Hair follicle dermal papilla cell (primary cell): ENCODE measurements around the gene FAM181A. TPM values are rescaled to one million over a fixed set of nuclear protein-coding genes. Genes with fewer than 3 reads are reported as not detected.

Experiments
- small RNA-seq: library from RNA; depleted of rRNA; stranded (forward); fragments of <200 nt; gene quantifications from one replicate; pipeline ENCODE3, GENCODE V24; 2012
- total RNA-seq: library from RNA; depleted of rRNA; stranded (reverse); fragments of >200 nt; gene quantifications from 2 replicates; pipeline ENCODE4 v1.2.3, GENCODE V29; 2012

FAM181A gene
- not detected in 2 replicates for total RNA-seq

GRCh38 chr14:93926873-93927799 is at the start of gene FAM181A:
Gene FAM181A, plus strand, starts transcription at chr14:93927344. Its CDS starts 942 bp downstream, at chr14:93928286.

GRCh38 chr14:93976477-93977057 is 49.4 kb downstream of the FAM181A start, which contains the start of gene ASB2:
Gene ASB2, minus strand, starts transcription at chr14:93976570. Its CDS starts 12,031 bp downstream, at chr14:93964539.

Small RNAs within 50 kb of the gene (small RNA-seq; reads per million reads assigned to genes)
- gene MIR4506 = not detected

Other genes with a start within 250 kb of the FAM181A start
- not detected in 2 replicates for gene PRIMA1, start 138.9 kb upstream of the FAM181A start, total RNA-seq
- 0.16 TPM in 1 of 2 replicates, not detected in the other for gene ASB2, start 49.2 kb downstream of the FAM181A start, total RNA-seq
- gene CCDC197, start 70.0 kb downstream of the FAM181A start, total RNA-seq = not detected in 2 replicates
- gene OTUB2, start 99.0 kb downstream of the FAM181A start, total RNA-seq = 1.9 and 2.2 TPM in 2 replicates
- 150 and 158 TPM in 2 replicates for gene DDX24, start 153.9 kb downstream of the FAM181A start, total RNA-seq
- gene IFI27L1, start 154.0 kb downstream of the FAM181A start, total RNA-seq = 9.7 and 16.2 TPM in 2 replicates
- 82.3 and 282 TPM in 2 replicates for gene IFI27, start 183.4 kb downstream of the FAM181A start, total RNA-seq
- 63.4 and 77.8 TPM in 2 replicates for gene IFI27L2, start 202.3 kb downstream of the FAM181A start, total RNA-seq
- gene PPP4R4, start 247.0 kb downstream of the FAM181A start, total RNA-seq = 2.7 and 5.4 TPM in 2 replicates